HG03439 (cell line): ENCODE results near the gene NINL.

Experiments used
- ATAC-seq: cut with Tn5 transposase; IDR thresholded peaks from one replicate; pipeline ENCODE4 v1.9.1; 2021; ENCODE audit warnings: mild to moderate bottlenecking, moderate library complexity; ENCODE audit not compliant: unreplicated experiment

The NINL gene

GRCh38 chr20:25534845-25535244 is 50.5 kb downstream of the NINL start:
- no peak for ATAC-seq

GRCh38 chr20:25533920-25534700 is 51.2 kb downstream of the NINL start:
- ATAC-seq: no peak

GRCh38 chr20:25532971-25533391 is 52.4 kb downstream of the NINL start:
- no peak for ATAC-seq

GRCh38 chr20:25532015-25532751 is 53.1 kb downstream of the NINL start:
- no peak for ATAC-seq

- ATAC-seq: no peak
These were observed 55.9 kb downstream of the NINL start for GRCh38 chr20:25529295-25529951.

GRCh38 chr20:25527949-25528348 is 57.4 kb downstream of the NINL start:
- no peak for ATAC-seq

GRCh38 chr20:25526446-25526845 is 58.9 kb downstream of the NINL start:
- ATAC-seq: no peak

- no peak for ATAC-seq
These were observed 59.5 kb downstream of the NINL start for GRCh38 chr20:25525867-25526266.

GRCh38 chr20:25525295-25525694 is 60.0 kb downstream of the NINL start:
- ATAC-seq: no peak

GRCh38 chr20:25521382-25521781 is 63.9 kb downstream of the NINL start:
- ATAC-seq: no peak

- ATAC-seq: no peak
These were observed 68.2 kb downstream of the NINL start for GRCh38 chr20:25517124-25517523.

GRCh38 chr20:25514747-25515340 is 70.5 kb downstream of the NINL start:
- no peak for ATAC-seq

- ATAC-seq: no peak
These were observed 71.1 kb downstream of the NINL start for GRCh38 chr20:25514195-25514594.

- no peak for ATAC-seq
These were observed 72.6 kb downstream of the NINL start for GRCh38 chr20:25512709-25513108.

GRCh38 chr20:25511183-25511582 is 74.1 kb downstream of the NINL start:
- ATAC-seq: no peak

- ATAC-seq: no peak
These were observed 74.6 kb downstream of the NINL start for GRCh38 chr20:25510721-25511120.

GRCh38 chr20:25510202-25510601 is 75.1 kb downstream of the NINL start:
- ATAC-seq: no peak

- no peak for ATAC-seq
These were observed 76.2 kb downstream of the NINL start for GRCh38 chr20:25509084-25509483.

GRCh38 chr20:25508083-25508770 is 77.1 kb downstream of the NINL start:
- ATAC-seq: no peak

- no peak for ATAC-seq
These were observed 77.8 kb downstream of the NINL start for GRCh38 chr20:25507385-25508082.
